AG10803 (cell line): ENCODE data around the gene MED29.
A peak's percentile ranks its signal among the peaks of the same experiment; 100 is the strongest.

Source experiments
- DNase-seq: peaks from one replicate; pipeline ENCODE4 v3.0.0; 2010; ENCODE audit warnings: low read depth
- H3K4me3 ChIP-seq: 2 replicates; pipeline ENCODE4 v1.5.1; 2011; ENCODE audit warnings: mild to moderate bottlenecking, low read length, control low read depth
- TF ChIP-seq, protein P1 (sequence below): conservative IDR thresholded peaks from 2 replicates; pipeline ENCODE4 v1.5.1; 2011; ENCODE audit warnings: mild to moderate bottlenecking, low read length, control low read depth, inconsistent platforms

The MED29 gene

GRCh38 chr19:39428283-39429112 is 37.3 kb downstream of the MED29 start:
- H3K4me3 ChIP-seq, result peak overlapping the region; percentile 20; the same call in 1 of the 2 replicates
- TF ChIP-seq, protein P1, sequence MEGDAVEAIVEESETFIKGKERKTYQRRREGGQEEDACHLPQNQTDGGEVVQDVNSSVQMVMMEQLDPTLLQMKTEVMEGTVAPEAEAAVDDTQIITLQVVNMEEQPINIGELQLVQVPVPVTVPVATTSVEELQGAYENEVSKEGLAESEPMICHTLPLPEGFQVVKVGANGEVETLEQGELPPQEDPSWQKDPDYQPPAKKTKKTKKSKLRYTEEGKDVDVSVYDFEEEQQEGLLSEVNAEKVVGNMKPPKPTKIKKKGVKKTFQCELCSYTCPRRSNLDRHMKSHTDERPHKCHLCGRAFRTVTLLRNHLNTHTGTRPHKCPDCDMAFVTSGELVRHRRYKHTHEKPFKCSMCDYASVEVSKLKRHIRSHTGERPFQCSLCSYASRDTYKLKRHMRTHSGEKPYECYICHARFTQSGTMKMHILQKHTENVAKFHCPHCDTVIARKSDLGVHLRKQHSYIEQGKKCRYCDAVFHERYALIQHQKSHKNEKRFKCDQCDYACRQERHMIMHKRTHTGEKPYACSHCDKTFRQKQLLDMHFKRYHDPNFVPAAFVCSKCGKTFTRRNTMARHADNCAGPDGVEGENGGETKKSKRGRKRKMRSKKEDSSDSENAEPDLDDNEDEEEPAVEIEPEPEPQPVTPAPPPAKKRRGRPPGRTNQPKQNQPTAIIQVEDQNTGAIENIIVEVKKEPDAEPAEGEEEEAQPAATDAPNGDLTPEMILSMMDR, result peak; percentile 20
- DNase-seq, result peak; percentile 93

DNA sequence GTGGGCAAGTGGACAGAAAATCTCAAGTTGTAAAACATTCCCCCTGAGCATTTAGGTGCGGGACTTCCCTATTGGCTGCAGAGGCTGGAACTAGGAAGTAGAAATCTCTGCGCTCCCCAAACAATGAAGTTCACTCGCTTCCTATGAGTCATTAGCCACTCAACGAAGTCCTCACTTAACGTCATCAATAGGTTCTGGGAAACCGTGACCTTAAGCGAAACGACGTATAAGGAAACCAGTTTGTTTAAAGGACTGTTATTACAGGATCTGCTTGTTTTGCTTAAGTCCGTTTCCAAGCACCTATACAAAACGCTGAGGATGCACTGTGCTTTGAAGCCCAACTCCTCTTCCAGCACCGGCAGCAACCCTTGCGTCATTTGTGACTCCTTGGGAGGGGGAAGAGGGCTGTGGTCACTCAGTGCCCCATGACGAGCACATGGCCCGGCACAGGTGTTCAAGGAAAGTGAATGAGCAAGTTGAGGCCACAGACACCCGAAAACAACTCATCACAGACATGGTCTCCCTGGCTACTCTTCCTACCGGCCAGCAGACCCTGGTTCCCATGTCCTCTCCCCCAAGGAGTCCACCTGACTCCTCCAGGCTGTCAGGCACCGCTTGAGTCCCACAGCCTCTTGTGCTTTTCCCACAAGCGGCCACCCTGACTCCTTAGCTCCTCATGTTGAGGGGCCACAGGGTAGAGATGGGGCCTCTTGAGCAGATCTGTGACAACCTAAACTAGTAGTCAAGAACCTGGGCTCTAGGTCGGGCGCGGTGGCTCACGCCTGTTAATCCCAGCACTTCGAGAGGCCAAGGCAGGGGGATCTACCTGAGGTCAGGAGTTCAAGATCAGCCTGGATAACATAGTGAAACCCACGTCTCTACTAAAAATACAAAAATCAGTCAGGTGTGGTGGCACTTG is 39.8 kb downstream of the MED29 start:
- TF ChIP-seq, protein P1, result no peak
- DNase-seq, result peak; percentile 19
- H3K4me3 ChIP-seq, result no peak overlapping the region

DNA sequence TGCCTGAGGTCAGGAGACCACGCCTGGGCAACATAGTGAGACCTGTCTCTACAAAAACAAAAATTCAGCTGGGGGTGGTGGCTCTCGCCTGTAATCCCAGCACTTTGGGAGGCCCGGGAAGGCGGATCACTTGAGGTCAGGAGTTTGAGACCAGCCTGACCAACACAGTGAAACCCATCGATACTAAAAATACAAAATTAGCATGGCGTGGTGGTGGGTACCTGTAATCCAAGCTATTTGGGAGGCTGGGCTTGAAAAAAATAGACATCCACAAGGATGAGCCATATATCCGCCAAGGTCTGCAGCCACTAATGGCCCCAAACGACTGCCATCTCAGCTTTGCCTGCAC is 41.5 kb downstream of the MED29 start:
- H3K4me3 ChIP-seq, result no peak overlapping the region
- DNase-seq, result no peak

GRCh38 chr19:39433480-39434079 is 42.4 kb downstream of the MED29 start:
- no peak overlapping the region for H3K4me3 ChIP-seq
- TF ChIP-seq, protein P1, result no peak
- no peak for DNase-seq

More for the DNA sequence above, 41.5 kb downstream of the MED29 start:
- TF ChIP-seq, protein P1, result no peak

- DNase-seq, result peak; percentile 16
- H3K4me3 ChIP-seq, result peak overlapping the region; percentile 99
- TF ChIP-seq, protein P1, result no peak
Observed at GRCh38 chr19:39434123-39435076, 43.2 kb downstream of the MED29 start.
